DND-41 (cell line): Measurements from ENCODE around the gene PELI2.

ENCODE experiments used
- CTCF ChIP-seq: IDR thresholded peaks from 2 replicates; pipeline ENCODE4 v1.5.1; 2012; ENCODE audit warnings: borderline replicate concordance, low read length, moderate library complexity, mild to moderate bottlenecking; ENCODE audit not compliant: poor library complexity, severe bottlenecking; ENCODE audit errors: extremely low read depth
- EZH2 ChIP-seq: IDR thresholded peaks from 3 replicates; pipeline ENCODE4 v1.6.1; 2012; ENCODE audit warnings: borderline replicate concordance, low read depth, mild to moderate bottlenecking, moderate library complexity, low read length, inconsistent platforms; ENCODE audit not compliant: severe bottlenecking

DNA sequence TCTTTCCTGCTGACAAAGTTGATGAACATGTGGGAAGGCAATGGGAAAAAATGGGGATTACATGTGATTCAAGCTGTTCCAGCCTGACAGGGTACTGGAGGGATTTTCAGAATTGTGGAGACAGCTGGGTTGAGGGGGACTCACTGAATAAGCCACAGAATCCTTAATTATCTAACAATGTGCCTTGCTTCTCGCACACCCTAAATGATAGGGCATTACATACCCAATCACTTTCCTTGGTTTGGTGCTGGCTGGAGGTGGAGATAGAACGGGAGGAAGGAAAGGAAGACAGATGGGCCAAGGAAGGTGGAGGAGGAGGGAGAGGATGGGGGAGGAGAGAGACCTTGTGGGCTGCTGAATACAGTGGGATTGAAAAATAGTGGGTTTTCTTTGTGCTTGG is 20.7 kb downstream of the PELI2 start:
- no peak for TF ChIP-seq CTCF
- TF ChIP-seq EZH2 = no peak
